HEK293 (cell line): ENCODE data around the gene ARV1.

Experiments
- GLIS1 ChIP-seq: fragments of 450-650 bp; formaldehyde crosslinking; IDR thresholded peaks from 2 replicates; pipeline ENCODE4 v1.5.1; 2016; ENCODE audit warnings: missing biosample characterization, missing genetic modification characterization
- GLIS2 ChIP-seq: fragments of 450-650 bp; formaldehyde crosslinking; IDR thresholded peaks from 2 replicates; pipeline ENCODE4 v1.5.1; 2016; ENCODE audit warnings: missing biosample characterization, missing genetic modification characterization
- MEIS1 ChIP-seq: sonication (generic); formaldehyde crosslinking; IDR thresholded peaks from 2 replicates; pipeline ENCODE4 v1.8.1; 2022; ENCODE audit warnings: missing genetic modification reagents, mild to moderate bottlenecking, borderline replicate concordance
- OVOL3 ChIP-seq: fragments of 450-650 bp; formaldehyde crosslinking; IDR thresholded peaks from 2 replicates; pipeline ENCODE4 v1.5.1; 2016; ENCODE audit warnings: missing biosample characterization, missing genetic modification characterization
- PRDM1 ChIP-seq: fragments of 450-650 bp; formaldehyde crosslinking; IDR thresholded peaks from 2 replicates; pipeline ENCODE4; 2016; ENCODE audit warnings: missing biosample characterization, missing genetic modification characterization
- SP2 ChIP-seq: fragments of 450-650 bp; formaldehyde crosslinking; IDR thresholded peaks from 2 replicates; pipeline ENCODE4 v1.5.1; 2016; ENCODE audit warnings: missing biosample characterization, missing genetic modification characterization
- YY1 ChIP-seq: fragments of 450-650 bp; formaldehyde crosslinking; IDR thresholded peaks from 2 replicates; pipeline ENCODE4 v1.5.1; 2018; ENCODE audit warnings: missing biosample characterization, missing genetic modification characterization
- ZNF10 ChIP-seq: fragments of 450-650 bp; formaldehyde crosslinking; IDR thresholded peaks from 2 replicates; pipeline ENCODE4 v1.5.1; 2017; ENCODE audit warnings: missing biosample characterization, missing genetic modification characterization
- ZNF211 ChIP-seq: fragments of 450-650 bp; formaldehyde crosslinking; IDR thresholded peaks from 2 replicates; pipeline ENCODE4 v1.5.1; 2016; ENCODE audit warnings: low read depth, missing biosample characterization, missing genetic modification characterization
- ZNF335 ChIP-seq: fragments of 450-650 bp; formaldehyde crosslinking; conservative IDR thresholded peaks from 2 replicates; pipeline ENCODE4 v1.5.1; 2016; ENCODE audit warnings: missing biosample characterization, missing genetic modification characterization
- ZNF404 ChIP-seq: fragments of 450-650 bp; formaldehyde crosslinking; IDR thresholded peaks from 2 replicates; pipeline ENCODE4 v1.5.1; 2017; ENCODE audit warnings: missing biosample characterization, missing genetic modification characterization
- ZNF433 ChIP-seq: fragments of 450-650 bp; formaldehyde crosslinking; IDR thresholded peaks from 2 replicates; pipeline ENCODE4 v1.5.1; 2016; ENCODE audit warnings: missing biosample characterization, missing genetic modification characterization, low read depth
- ZNF585B ChIP-seq: fragments of 450-650 bp; formaldehyde crosslinking; IDR thresholded peaks from 2 replicates; pipeline ENCODE4 v1.5.1; 2016; ENCODE audit warnings: missing biosample characterization, missing genetic modification characterization
- ZNF623 ChIP-seq: fragments of 450-650 bp; formaldehyde crosslinking; IDR thresholded peaks from 2 replicates; pipeline ENCODE4 v1.5.1; 2016; ENCODE audit warnings: missing biosample characterization, missing genetic modification characterization
- ZNF658 ChIP-seq: fragments of 450-650 bp; formaldehyde crosslinking; IDR thresholded peaks from 2 replicates; pipeline ENCODE4; 2016; ENCODE audit warnings: missing biosample characterization, missing genetic modification characterization
- ZNF660 ChIP-seq: fragments of 450-650 bp; IDR thresholded peaks from 2 replicates; pipeline ENCODE4 v1.5.1; 2018; ENCODE audit warnings: missing biosample characterization, mild to moderate bottlenecking, missing genetic modification characterization
- ZNF747 ChIP-seq: fragments of 450-650 bp; formaldehyde crosslinking; IDR thresholded peaks from 2 replicates; pipeline ENCODE4 v1.5.1; 2016; ENCODE audit warnings: missing biosample characterization, missing genetic modification characterization
- ZNF837 ChIP-seq: fragments of 450-650 bp; formaldehyde crosslinking; IDR thresholded peaks from 2 replicates; pipeline ENCODE4 v1.5.1; 2016; ENCODE audit warnings: missing biosample characterization, missing genetic modification characterization
- TF ChIP-seq, protein P1 (sequence below): IDR thresholded peaks from 2 replicates; pipeline ENCODE4 v1.6.1; 2011; ENCODE audit warnings: mild to moderate bottlenecking, low read depth, low read length, borderline replicate concordance
- TF ChIP-seq, protein P2 (sequence below): fragments of 450-650 bp; formaldehyde crosslinking; IDR thresholded peaks from 2 replicates; pipeline ENCODE4 v1.5.1; 2016; ENCODE audit warnings: missing biosample characterization, missing genetic modification characterization, low read depth
- TF ChIP-seq, protein P3 (sequence below): fragments of 450-650 bp; formaldehyde crosslinking; IDR thresholded peaks from 2 replicates; pipeline ENCODE4 v1.5.1; 2016; ENCODE audit warnings: missing biosample characterization, missing genetic modification characterization
- TF ChIP-seq, protein P4 (sequence below): fragments of 450-650 bp; formaldehyde crosslinking; IDR thresholded peaks from 2 replicates; pipeline ENCODE4 v1.5.1; 2016; ENCODE audit warnings: missing biosample characterization, missing genetic modification characterization
- TF ChIP-seq, protein P5 (sequence below): fragments of 450-650 bp; formaldehyde crosslinking; IDR thresholded peaks from 2 replicates; pipeline ENCODE4 v1.5.1; 2016; ENCODE audit warnings: missing biosample characterization, missing genetic modification characterization, borderline replicate concordance
- TF ChIP-seq, protein P6 (sequence below): fragments of 450-650 bp; formaldehyde crosslinking; IDR thresholded peaks from 2 replicates; pipeline ENCODE4 v1.5.1; 2016; ENCODE audit warnings: missing biosample characterization, missing genetic modification characterization, borderline replicate concordance

The ARV1 gene

DNA sequence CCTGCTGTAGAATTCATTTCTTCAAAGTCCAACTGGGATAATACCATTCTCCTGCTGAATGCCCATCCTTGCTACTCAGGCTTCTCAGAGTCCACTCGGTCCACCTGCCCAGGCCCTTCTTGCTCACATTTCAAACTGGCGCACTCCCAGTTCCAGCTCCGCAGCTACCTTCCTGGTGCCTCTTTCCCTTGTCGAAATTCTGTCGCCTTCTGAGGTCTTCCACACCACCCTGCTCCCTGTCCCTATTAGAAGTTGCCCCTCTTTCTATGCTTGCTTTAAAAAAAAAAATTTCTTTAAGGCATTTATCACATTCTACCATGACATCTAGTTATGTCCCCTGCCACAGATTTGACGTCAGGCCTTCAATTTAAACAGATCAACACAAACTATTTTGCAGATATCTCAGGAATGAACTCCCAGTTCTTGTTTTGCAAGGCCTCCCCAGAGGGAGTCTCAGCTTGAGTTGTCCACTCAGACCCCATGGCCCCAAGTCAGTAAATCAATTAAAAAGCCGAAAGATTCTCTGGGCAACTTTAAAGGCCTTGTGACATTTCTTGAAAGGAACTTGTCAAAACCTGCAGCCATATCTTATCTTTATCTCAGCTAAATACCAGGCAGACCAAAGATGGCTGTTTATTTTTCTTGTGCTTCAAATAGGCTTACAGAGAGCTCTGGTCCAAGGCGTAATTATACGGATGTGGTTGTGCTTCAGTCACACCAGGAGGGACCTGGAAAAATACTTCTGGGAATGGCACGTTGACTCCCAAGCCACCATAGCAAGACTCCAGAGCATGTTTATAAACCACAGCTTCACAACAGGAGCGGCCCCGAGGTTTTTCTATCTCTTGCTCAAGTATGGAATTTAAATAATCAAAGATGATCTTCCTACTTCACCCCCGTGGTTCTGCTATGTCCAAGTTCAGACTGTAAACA is 59.0 kb downstream of the ARV1 start (continued):
- no peak for TF ChIP-seq ZNF658 (tag by site-specific recombination)
- TF ChIP-seq ZNF585B (tag by site-specific recombination): no peak
- no peak for TF ChIP-seq ZNF211 (tag by site-specific recombination)
- no peak for TF ChIP-seq GLIS2 (tag by site-specific recombination)
- TF ChIP-seq MEIS1 (CRISPR knock-in tag): no peak
- TF ChIP-seq, protein P1, sequence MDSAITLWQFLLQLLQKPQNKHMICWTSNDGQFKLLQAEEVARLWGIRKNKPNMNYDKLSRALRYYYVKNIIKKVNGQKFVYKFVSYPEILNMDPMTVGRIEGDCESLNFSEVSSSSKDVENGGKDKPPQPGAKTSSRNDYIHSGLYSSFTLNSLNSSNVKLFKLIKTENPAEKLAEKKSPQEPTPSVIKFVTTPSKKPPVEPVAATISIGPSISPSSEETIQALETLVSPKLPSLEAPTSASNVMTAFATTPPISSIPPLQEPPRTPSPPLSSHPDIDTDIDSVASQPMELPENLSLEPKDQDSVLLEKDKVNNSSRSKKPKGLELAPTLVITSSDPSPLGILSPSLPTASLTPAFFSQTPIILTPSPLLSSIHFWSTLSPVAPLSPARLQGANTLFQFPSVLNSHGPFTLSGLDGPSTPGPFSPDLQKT: no peak
- peak; percentile 39 for TF ChIP-seq ZNF335 (tag by site-specific recombination)
- TF ChIP-seq PRDM1 (tag by site-specific recombination): no peak
- peak; percentile 83 for TF ChIP-seq GLIS1 (tag by site-specific recombination)
- TF ChIP-seq, protein P2, sequence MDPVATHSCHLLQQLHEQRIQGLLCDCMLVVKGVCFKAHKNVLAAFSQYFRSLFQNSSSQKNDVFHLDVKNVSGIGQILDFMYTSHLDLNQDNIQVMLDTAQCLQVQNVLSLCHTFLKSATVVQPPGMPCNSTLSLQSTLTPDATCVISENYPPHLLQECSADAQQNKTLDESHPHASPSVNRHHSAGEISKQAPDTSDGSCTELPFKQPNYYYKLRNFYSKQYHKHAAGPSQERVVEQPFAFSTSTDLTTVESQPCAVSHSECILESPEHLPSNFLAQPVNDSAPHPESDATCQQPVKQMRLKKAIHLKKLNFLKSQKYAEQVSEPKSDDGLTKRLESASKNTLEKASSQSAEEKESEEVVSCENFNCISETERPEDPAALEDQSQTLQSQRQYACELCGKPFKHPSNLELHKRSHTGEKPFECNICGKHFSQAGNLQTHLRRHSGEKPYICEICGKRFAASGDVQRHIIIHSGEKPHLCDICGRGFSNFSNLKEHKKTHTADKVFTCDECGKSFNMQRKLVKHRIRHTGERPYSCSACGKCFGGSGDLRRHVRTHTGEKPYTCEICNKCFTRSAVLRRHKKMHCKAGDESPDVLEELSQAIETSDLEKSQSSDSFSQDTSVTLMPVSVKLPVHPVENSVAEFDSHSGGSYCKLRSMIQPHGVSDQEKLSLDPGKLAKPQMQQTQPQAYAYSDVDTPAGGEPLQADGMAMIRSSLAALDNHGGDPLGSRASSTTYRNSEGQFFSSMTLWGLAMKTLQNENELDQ (tag by site-specific recombination): no peak
- TF ChIP-seq, protein P3, sequence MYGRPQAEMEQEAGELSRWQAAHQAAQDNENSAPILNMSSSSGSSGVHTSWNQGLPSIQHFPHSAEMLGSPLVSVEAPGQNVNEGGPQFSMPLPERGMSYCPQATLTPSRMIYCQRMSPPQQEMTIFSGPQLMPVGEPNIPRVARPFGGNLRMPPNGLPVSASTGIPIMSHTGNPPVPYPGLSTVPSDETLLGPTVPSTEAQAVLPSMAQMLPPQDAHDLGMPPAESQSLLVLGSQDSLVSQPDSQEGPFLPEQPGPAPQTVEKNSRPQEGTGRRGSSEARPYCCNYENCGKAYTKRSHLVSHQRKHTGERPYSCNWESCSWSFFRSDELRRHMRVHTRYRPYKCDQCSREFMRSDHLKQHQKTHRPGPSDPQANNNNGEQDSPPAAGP: no peak
- TF ChIP-seq, protein P4, sequence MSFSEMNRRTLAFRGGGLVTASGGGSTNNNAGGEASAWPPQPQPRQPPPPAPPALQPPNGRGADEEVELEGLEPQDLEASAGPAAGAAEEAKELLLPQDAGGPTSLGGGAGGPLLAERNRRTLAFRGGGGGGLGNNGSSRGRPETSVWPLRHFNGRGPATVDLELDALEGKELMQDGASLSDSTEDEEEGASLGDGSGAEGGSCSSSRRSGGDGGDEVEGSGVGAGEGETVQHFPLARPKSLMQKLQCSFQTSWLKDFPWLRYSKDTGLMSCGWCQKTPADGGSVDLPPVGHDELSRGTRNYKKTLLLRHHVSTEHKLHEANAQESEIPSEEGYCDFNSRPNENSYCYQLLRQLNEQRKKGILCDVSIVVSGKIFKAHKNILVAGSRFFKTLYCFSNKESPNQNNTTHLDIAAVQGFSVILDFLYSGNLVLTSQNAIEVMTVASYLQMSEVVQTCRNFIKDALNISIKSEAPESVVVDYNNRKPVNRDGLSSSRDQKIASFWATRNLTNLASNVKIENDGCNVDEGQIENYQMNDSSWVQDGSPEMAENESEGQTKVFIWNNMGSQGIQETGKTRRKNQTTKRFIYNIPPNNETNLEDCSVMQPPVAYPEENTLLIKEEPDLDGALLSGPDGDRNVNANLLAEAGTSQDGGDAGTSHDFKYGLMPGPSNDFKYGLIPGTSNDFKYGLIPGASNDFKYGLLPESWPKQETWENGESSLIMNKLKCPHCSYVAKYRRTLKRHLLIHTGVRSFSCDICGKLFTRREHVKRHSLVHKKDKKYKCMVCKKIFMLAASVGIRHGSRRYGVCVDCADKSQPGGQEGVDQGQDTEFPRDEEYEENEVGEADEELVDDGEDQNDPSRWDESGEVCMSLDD (tag by site-specific recombination): no peak
- TF ChIP-seq ZNF10: peak; percentile 97
- TF ChIP-seq, protein P5, sequence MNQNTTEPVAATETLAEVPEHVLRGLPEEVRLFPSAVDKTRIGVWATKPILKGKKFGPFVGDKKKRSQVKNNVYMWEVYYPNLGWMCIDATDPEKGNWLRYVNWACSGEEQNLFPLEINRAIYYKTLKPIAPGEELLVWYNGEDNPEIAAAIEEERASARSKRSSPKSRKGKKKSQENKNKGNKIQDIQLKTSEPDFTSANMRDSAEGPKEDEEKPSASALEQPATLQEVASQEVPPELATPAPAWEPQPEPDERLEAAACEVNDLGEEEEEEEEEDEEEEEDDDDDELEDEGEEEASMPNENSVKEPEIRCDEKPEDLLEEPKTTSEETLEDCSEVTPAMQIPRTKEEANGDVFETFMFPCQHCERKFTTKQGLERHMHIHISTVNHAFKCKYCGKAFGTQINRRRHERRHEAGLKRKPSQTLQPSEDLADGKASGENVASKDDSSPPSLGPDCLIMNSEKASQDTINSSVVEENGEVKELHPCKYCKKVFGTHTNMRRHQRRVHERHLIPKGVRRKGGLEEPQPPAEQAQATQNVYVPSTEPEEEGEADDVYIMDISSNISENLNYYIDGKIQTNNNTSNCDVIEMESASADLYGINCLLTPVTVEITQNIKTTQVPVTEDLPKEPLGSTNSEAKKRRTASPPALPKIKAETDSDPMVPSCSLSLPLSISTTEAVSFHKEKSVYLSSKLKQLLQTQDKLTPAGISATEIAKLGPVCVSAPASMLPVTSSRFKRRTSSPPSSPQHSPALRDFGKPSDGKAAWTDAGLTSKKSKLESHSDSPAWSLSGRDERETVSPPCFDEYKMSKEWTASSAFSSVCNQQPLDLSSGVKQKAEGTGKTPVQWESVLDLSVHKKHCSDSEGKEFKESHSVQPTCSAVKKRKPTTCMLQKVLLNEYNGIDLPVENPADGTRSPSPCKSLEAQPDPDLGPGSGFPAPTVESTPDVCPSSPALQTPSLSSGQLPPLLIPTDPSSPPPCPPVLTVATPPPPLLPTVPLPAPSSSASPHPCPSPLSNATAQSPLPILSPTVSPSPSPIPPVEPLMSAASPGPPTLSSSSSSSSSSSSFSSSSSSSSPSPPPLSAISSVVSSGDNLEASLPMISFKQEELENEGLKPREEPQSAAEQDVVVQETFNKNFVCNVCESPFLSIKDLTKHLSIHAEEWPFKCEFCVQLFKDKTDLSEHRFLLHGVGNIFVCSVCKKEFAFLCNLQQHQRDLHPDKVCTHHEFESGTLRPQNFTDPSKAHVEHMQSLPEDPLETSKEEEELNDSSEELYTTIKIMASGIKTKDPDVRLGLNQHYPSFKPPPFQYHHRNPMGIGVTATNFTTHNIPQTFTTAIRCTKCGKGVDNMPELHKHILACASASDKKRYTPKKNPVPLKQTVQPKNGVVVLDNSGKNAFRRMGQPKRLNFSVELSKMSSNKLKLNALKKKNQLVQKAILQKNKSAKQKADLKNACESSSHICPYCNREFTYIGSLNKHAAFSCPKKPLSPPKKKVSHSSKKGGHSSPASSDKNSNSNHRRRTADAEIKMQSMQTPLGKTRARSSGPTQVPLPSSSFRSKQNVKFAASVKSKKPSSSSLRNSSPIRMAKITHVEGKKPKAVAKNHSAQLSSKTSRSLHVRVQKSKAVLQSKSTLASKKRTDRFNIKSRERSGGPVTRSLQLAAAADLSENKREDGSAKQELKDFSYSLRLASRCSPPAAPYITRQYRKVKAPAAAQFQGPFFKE (tag by site-specific recombination): no peak
- TF ChIP-seq ZNF433 (tag by site-specific recombination): no peak
- TF ChIP-seq YY1 (tag by site-specific recombination): peak; percentile 62; the same call in 1 of the 2 replicates
- TF ChIP-seq ZNF837: no peak
- TF ChIP-seq OVOL3 (tag by site-specific recombination): peak; percentile 27; the same call in 1 of the 2 replicates
- TF ChIP-seq SP2 (tag by site-specific recombination): no peak
- TF ChIP-seq ZNF747 (tag by site-specific recombination): no peak
- TF ChIP-seq ZNF623 (tag by site-specific recombination): no peak
- TF ChIP-seq ZNF404 (tag by site-specific recombination): no peak
- TF ChIP-seq ZNF660 (tag by site-specific recombination): no peak
- TF ChIP-seq, protein P6, sequence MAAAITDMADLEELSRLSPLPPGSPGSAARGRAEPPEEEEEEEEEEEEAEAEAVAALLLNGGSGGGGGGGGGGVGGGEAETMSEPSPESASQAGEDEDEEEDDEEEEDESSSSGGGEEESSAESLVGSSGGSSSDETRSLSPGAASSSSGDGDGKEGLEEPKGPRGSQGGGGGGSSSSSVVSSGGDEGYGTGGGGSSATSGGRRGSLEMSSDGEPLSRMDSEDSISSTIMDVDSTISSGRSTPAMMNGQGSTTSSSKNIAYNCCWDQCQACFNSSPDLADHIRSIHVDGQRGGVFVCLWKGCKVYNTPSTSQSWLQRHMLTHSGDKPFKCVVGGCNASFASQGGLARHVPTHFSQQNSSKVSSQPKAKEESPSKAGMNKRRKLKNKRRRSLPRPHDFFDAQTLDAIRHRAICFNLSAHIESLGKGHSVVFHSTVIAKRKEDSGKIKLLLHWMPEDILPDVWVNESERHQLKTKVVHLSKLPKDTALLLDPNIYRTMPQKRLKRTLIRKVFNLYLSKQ (tag by site-specific recombination): no peak
